UCSD-AML1 (cell line): ENCODE results near the gene RPLP2.
A peak's percentile ranks its signal among the peaks of the same experiment; 100 is the strongest.

Source experiments
- DNase-seq: peaks from one replicate; lab custom pipeline; 2025; ENCODE audit not compliant: unreplicated experiment; lab: John Stamatoyannopoulos, UW

Gene RPLP2

DNA sequence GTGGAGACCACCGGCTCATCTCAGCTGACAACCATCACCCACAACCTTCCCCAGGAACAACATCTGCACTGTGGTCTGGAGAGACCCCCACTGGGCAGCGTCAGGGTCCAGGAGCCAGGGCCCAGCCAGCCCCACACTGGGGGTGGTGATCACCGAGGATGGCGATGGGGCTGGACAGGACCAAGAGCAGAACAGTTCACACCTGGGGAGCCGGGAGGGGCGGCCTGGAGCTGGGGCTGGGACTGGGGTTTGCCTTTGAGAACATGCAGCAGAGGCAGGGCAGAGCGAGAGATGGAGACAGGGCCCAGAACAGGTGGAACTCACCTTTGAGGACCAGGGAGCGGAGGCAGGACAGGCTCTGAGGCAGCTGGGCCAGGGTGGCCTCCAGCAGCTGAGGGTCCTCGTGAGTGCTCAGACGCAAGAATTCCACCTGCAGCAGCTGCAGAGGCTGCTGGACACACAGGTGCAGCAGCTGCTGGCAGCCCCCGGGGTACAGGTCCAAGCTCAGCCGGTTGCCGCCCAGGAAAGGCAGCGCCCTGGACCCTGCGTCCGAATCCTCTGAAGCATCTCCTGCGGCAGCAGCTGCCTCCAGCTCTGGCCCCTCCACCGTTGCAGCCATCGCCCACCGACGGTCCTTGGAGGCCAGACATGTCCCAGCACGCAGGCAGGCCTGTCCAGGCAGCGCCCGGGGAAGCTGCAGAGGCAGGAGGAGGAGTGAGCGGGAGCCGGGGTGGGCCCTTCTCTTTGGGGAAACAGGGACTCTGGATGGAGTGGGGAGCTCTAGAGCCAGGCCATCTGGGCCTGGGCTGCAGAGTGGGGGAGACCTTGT, 5.8 kb upstream of the RPLP2 start:
- no peak for DNase-seq

DNA sequence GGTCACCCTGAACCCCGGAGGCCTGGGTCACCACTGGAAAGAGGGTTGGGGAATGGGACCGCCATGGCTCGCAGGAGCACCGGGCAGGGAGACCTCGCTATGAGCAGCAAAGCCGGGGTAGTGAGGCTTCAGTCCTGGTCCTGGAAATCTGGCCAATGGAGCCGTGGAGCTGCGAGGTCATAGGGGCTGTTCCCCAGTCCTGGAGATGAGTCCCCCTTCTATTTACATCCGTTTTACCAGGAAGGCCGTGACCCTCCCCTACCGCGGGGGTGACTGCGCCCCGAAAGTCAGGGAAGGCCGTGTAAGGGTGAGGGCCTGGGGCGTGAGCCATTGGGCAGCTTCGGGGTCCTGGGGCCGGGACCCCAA, 5.2 kb upstream of the RPLP2 start:
- no peak for DNase-seq

DNA sequence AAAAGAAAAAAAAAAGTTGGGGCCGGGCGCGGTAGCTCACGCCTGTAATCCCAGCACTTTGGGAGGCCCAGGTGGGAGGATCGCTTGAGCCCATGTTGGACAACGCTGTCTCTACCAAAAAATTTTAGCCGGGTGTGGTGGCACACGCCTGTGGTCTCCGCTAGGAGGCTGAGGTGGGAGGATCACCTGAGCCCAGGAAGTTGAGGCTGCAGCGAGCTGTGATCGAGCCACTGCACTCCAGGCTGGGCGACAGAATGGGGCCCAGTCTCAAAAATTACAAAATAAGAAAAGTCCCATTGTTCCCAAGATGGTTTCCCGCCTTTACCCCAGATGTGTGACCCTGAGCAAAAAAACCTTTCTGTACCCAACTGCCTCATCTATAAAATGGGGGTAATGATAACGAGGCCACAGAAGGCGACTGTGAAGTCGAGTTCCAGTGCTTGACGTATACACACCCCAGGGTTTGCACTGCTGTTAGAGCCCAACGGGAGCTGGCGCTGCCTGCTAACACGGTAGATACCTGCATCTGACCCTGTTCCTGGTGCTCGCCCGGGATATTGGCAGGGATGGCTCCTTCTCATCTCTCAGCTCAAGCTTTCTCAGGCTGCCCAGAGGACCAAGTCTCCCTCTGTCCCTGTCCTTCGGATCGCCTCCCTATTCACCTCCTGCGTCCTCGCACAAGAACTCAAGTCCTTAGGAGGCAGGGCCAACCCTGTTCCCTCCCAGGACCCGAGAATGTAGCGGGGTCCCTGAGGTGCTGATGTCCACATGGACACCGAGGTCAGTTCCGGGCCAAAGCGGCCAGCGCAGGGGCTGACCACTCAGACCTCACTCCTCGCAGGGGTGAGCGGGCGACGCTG, 1.1 kb upstream of the RPLP2 start:
- no peak for DNase-seq

DNA sequence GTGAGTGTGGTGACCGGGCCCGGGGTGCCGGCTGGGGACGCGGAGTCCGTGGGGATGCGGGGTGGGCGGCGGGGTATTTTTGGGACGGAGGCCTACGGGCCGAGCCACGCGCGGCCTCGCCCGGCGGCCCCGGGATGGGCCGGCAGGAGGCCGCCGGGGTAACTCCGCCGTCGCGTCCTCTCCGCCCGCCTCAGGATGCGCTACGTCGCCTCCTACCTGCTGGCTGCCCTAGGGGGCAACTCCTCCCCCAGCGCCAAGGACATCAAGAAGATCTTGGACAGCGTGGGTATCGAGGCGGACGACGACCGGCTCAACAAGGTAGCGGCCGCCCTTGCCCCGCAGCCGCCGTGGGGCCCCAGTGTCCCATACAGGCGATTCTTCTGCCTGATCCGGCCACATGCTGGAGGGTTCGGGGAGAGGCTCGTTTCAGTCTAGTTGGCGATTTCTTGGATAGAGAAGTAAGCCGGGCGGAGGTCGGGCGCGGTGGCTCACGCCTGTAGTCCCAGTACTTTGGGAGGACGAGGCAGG, 337 bp downstream of the RPLP2 start:
- DNase-seq: no peak

DNA sequence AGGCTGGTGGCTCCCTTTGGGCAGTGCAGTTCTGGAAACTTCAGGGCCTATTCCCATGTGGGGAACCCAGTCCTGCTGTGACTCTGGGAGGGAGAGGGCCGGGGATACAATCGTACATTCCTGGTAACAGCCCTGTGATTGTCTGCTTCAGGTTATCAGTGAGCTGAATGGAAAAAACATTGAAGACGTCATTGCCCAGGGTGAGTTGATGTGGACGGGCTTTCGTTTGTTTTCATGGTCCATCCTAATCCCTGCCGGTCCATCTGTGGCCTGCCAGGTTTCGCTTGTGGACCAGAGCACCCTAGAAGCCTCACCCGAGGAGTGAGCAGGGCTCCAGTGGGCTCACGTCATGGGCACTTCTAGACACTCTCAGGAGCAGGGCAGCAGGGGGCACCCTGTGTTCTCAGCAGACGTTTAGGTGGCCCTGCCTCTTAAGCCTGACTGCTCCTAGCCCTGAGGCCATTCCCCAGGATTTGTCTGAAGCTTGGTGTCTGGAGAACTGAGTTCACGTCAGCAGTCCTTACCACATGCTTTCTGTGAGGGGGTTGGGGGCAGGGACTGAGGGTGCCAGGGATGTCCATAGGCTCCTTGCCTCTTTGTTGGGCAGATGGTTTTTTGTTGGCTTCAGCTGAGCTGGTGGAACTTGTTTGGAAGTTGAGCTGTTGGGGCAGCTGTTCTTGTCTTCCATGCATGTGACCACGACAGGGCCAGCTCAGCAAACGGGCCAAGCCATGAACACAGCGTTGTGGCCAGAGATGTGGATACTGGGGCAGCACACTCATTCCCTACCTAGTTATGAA, 1.9 kb downstream of the RPLP2 start:
- peak; percentile 29 for DNase-seq

DNA sequence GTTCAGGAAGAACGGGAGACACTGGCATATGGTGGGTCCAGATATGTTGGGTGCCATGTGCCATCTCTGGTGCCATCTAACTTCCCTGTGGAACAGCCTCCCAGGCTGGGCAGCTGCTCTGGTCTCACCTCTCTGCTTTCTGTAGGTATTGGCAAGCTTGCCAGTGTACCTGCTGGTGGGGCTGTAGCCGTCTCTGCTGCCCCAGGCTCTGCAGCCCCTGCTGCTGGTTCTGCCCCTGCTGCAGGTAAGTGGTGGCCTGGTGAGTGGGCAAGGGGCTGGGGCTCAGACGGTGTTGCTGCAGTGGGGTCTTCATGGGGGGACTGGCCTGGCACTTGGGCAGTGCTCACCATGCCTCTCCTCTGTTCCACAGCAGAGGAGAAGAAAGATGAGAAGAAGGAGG, 2.6 kb downstream of the RPLP2 start:
- no peak for DNase-seq

DNA sequence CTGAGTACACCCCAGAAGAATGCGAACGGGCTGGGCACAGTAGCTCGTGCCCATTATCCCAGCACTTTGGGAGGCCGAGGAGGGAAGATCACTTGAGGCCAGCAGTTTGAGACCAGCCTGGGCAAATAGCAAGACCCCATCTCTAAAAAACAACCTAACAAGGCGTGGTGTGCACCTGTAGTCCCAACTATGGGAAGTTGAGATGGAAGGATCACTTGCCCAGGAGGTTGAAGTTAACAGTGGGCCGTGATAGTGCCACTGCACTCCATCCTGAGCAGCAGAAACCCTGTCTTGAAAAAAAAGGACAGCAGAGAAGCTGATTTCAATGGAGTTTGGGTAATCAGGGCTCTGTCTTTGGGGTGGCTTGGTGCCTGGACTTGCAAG, 3.3 kb downstream of the RPLP2 start:
- DNase-seq: no peak

DNA sequence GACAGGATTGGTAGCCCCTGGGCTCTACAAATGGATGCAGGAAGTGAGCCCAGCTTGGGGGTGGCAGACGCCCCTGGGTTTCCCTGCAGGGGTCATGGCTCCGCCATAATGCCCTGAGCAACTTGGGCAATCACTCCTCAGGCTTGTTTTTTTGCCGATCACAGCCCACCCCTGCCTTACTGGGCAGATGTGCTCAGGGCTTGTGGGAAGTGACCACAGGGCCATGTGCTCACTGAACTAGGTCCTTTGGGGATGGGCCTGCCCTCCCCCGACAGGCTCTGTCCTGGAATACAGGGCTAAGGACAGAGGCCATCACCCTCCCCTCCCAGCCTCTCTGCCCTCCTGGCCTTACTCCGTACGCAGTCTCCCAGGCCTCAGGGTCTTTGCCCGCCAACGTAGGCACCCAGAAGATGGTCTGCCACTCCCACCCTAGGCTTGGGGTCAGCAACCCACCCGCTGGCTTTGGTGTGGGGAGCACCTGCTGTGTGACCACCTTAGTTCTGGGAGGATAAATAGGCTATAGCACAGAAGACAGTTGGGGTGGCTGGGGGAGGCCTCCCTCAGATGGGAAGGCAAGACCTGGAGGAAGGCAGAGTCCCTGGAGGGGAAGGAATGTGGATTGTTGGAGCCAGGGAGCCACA, 3.8 kb downstream of the RPLP2 start:
- no peak for DNase-seq

DNA sequence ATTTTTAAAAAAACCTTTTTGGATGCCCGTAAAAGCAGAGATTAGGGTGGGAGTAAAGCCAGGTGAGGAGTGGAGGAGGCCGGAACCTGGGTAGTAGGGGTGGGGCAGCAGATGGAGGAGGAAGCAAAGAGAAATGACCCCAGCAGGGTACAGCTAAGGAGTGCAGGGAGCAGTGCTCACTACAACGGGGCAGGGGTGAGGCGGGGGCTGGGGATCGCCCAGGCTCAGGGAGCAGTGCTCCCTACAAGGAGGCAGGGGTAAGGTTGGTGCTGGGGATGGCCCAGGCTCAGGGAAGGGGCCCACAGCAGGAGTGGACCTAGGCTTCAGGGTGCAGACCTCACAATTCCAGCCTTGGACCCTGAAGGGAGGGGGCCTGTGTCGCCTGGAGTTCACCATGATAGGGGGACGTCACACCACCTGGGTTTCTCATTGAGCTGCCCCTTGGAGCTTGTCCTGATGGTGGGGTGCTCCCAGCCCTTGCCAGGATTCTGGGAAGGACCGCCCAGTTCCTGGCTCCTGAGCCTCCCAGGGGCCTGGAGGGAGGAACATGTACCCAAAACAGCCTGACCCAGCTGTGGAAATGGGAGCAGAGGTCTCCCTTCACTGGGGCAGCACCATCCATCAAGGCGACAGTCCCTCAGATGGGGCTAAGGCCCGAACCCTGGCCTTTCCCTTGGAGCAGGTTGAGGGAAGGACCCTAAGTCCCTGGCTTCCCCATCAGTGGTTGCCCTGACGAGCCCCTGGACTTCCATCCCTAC, 6.1 kb downstream of the RPLP2 start:
- DNase-seq: no peak

DNA sequence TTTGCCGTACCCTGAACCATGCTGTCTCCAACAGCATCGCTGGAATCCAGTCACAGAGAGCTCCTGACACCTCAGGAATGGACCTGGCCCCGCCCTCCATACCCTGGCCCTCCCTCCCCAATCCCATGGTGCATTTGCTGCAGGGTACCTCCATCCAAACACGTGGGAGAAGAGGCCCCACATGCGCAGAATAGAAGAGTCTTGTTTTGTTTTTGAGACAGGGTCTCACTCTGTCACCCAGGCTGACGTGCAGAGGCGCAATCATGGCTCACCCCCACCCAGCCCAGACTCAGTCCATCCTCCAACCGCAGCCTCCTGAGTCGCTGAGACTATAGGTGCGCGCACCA, 6.6 kb downstream of the RPLP2 start:
- DNase-seq: no peak

DNA sequence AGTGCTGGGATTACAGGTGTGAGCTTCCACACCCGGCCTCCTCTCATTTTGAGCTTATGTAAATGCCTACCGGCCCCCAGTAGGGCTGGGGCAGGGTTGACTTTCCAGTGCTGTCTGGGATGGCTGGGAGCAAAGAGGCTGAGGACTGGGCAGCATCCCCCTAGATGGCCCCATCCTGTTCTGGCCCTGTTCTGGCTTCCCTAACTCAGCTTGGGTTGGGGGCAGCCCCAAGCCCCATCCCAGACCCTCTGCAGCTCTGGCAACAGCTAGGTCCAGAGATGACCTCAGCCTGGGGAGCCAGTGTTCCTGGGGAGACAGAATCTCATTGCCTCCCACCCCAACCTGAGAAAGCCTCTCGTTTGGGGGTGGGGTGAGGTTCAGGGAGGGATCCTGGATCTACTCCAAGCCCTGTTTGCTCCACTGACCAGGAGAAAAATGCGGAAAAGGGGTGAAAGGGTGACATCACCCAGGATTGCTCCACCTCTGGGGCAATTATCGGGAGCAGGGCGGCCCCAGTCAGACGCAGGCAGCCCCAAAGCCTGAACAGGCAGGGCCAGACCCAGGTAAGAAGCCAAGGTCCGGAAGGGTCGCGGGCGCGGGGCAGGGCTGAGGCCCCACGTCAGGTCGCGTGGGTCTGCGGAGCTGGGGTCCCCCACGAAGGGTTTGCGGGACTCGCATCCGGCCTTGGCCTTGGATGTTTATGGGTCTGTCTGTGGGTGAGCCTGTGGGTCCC, 8.8 kb downstream of the RPLP2 start, which contains the start of gene PNPLA2:
Gene PNPLA2 (plus strand): TSS at position 519 of the 733 bp plus-strand sequence. CDS start 805 bp downstream, outside the sequence.
- DNase-seq: no peak

DNA sequence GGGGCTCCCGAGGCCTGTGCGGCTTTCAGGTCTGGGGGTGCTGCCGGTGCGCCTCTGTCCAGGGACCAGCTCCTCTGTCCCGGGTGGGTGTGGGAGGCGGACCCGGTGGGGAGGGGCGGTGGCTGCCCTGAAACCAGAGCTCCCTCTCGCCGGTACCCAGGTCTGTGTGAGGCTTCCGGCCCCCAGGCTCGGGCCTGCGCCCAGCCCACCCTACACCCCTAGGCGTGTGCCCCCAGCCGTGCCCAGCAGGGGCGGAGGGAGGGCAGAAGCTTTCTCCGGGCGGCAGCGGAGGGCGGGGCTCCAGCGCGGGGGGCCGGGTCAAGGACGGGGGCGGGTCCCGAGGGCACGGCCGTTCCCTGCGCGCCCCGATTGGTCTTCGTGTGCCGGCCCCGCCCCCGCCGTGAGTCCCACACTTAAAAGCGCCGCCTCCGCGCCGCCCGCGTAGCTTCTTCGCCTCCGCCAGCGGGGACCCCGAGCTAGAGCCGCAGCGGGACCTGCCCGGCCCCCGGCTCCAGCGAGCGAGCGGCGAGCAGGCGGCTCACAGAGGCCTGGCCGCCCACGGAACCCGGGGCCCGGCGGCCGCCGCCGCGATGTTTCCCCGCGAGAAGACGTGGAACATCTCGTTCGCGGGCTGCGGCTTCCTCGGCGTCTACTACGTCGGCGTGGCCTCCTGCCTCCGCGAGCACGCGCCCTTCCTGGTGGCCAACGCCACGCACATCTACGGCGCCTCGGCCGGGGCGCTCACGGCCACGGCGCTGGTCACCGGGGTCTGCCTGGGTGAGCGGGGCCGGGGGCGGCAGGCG, 9.6 kb downstream of the RPLP2 start:
- peak; percentile 92 for DNase-seq

DNA sequence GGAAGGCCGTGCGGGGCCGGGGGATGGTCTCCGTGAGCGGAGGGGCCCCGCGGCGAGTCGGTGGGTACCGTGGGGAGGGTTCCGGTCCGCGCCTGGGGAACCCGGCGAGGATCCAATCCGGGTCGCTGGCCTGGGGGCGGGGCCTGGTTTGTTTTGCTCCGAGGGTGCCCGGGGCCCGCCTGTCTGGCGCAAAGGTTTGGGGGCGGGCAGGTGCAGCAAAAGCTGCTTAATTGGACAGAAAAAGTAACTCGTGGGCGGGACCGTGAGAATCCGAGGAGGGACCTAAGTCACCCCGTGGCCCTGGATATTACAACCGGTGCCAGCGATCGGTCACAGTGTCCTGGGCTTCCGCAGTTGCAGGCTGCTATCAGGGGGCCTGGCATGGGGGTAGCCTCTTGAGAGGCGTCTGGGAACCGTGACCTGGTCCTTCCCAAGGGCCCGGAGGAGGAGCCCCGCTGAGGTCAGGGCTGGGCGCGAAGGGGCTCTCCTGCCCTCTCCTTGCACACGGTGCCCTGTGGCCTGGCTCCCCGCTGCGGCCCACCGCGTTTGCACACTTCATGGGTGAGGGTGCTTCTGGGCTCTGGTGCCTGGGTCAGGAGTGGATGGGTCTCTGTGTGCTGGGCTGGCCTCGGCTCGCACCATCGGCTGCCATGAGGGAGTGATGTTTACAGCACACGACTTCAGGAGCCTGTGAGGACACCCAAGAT, 10.3 kb downstream of the RPLP2 start:
- DNase-seq: peak; percentile 90

DNA sequence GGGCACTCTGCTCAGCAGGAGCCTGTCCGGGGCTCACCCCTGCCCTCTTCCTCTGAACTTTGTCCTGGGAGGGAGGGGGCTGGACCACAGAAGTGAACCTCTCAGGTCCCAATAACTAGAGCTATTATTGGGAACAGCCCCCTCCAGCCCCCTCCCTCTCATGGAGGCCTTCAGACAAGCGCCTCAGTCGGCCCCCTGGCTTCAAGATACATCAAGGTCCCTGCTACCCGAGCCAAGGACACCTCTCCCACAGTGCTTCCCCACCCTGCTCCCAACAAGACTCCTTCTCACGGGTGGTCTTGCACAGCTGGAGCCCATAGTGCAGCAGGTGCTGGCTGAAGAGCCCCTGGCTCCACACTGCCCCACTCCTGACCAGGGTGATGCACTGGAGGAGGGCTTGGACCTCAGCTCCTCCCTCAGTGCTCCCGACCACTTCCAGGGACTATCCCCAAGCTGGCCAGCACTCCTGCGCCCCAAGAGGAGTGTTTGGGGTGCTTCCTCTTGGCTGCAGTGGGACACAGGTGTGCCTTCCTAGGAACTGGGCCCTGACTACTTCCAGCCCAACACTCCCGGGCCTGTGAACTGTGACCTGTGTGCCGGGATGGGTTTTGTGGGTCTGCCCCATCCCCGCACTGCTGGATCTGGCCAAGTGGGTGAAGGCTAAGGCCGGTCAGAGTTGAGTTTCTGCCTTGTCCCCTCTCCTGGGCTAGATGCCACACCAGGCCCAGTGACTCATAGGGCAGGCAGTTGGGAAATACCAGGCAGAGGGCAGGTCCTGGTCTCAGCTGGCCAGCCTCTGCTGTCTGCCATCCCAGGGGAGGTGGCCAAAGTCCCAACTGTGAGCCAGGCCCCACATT, 11.1 kb downstream of the RPLP2 start:
- no peak for DNase-seq

DNA sequence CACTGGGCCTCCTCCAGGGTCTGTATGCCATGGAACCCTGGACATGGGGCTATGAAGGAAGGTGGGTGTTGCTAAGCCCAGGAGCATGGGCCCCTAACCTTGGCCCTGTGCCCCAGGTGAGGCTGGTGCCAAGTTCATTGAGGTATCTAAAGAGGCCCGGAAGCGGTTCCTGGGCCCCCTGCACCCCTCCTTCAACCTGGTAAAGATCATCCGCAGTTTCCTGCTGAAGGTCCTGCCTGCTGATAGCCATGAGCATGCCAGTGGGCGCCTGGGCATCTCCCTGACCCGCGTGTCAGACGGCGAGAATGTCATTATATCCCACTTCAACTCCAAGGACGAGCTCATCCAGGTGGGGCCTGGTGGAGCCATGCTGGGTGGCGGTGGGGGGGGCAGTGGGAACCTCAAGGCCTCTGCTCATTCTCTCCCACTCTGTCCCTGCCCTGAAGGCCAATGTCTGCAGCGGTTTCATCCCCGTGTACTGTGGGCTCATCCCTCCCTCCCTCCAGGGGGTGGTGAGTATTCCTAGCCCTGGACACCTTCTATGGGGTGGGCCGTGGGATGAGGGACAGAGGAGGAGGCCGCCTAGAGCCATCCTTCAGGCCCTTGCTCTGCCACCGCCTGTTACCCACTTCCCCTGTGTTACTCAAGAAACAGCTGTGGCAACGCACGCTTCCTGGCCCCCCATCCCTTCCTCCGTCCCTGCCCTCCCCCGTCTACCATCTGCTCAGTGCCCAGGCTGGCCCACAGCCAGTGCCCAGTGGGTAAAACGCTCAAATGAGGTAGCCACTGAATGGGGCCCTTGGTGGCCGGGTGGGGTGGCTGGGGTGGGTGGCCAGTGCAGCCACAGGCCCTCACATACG, 12.0 kb downstream of the RPLP2 start:
- no peak for DNase-seq
